H1 (cell line): ENCODE measurements around the gene TSKU. TPM values are rescaled to one million over a fixed set of nuclear protein-coding genes. Genes with fewer than 3 reads are reported as not detected.
A peak's percentile ranks its signal among the peaks of the same experiment; 100 is the strongest.

Source experiments
- CTCF ChIA-PET: fragments of 300-600 bp; sonication (Branson Sonifier 250); formaldehyde crosslinking; loops from one replicate; lab custom pipeline; 2021; ENCODE audit not compliant: partially characterized antibody; lab: Charles Lee
- POLR2A ChIA-PET: fragments of 300-600 bp; sonication (Branson Sonifier 250); formaldehyde crosslinking; loops from one replicate; lab custom pipeline; 2021; ENCODE audit warnings: inconsistent platforms; ENCODE audit not compliant: partially characterized antibody; lab: Charles Lee
- DNase-seq, 2 experiments: peaks; one replicate each; pipeline versions ENCODE4 v3.0.0 to v3.0.0-alpha.2; 2010 to 2022; ENCODE audit warnings: low spot score in 2 of 2, low read depth in 1 of 2, mixed read lengths in 1 of 2
- FAIRE-seq: peaks from 2 replicates; lab custom pipeline; 2011; peaks lifted over from hg19 to GRCh38; lab: Jason Lieb, UNC
- H2AFZ ChIP-seq: 2 replicates; pipeline ENCODE4 v1.8.1; 2012; ENCODE audit warnings: low read length, inconsistent platforms
- H2AK5ac ChIP-seq: 2 replicates; pipeline ENCODE4 v1.6.1; 2013; ENCODE audit warnings: low read depth, low read length
- H2BK120ac ChIP-seq: replicated peaks from 2 replicates; pipeline ENCODE3; 2013; ENCODE audit warnings: low read depth, low read length, inconsistent platforms
- H2BK12ac ChIP-seq: 2 replicates; pipeline ENCODE4 v1.6.1; 2013; ENCODE audit warnings: low read depth, low read length
- H2BK15ac ChIP-seq: 2 replicates; pipeline ENCODE4 v1.6.1; 2013; ENCODE audit warnings: low read length
- H2BK20ac ChIP-seq: 2 replicates; pipeline ENCODE4 v1.6.1; 2013; ENCODE audit warnings: low read length
- H2BK5ac ChIP-seq: 2 replicates; pipeline ENCODE4 v1.6.1; 2013; ENCODE audit warnings: low read depth, low read length
- H3K14ac ChIP-seq: 2 replicates; pipeline ENCODE4 v1.6.1; 2013; ENCODE audit warnings: inconsistent platforms; ENCODE audit not compliant: insufficient read length
- H3K18ac ChIP-seq: 2 replicates; pipeline ENCODE4 v1.6.1; 2013; ENCODE audit warnings: low read length; ENCODE audit errors: extremely low read depth
- H3K23ac ChIP-seq: 2 replicates; pipeline ENCODE4 v1.6.1; 2013; ENCODE audit warnings: inconsistent platforms; ENCODE audit not compliant: insufficient read length
- H3K23me2 ChIP-seq: 2 replicates; pipeline ENCODE4 v1.6.1; 2013; ENCODE audit warnings: low read depth, low read length
- H3K27ac ChIP-seq: 2 replicates; pipeline ENCODE4 v1.6.1; 2011; ENCODE audit warnings: low read depth, low read length, inconsistent platforms
- H3K27me3 ChIP-seq, 4 experiments: replicated peaks in 1 of 4; 1 replicate in 1 of 4; 2 replicates in 3 of 4; pipeline versions ENCODE4 v1.6.1 to v1.8.1; 2011 to 2013; ENCODE audit warnings: low read length in 3 of 4, mild to moderate bottlenecking in 3 of 4, inconsistent platforms in 2 of 4, mixed read lengths in 2 of 4, moderate library complexity in 1 of 4; ENCODE audit not compliant: control insufficient read depth in 3 of 4, insufficient read depth in 3 of 4; ENCODE audit errors: extremely low read depth in 1 of 4
- H3K36me3 ChIP-seq, 4 experiments: 2 replicates each; pipeline versions ENCODE4 v1.6.1 to v1.8.1; 2011 to 2013; ENCODE audit warnings: mild to moderate bottlenecking in 4 of 4, low read length in 3 of 4, moderate library complexity in 2 of 4, control low read depth in 1 of 4, inconsistent platforms in 1 of 4; ENCODE audit not compliant: insufficient read depth in 4 of 4, control insufficient read depth in 2 of 4
- H3K4ac ChIP-seq: replicated peaks from 2 replicates; pipeline ENCODE3; 2013; ENCODE audit warnings: low read length, low read depth, mixed read lengths, inconsistent platforms; ENCODE audit not compliant: insufficient read length
- H3K4me1 ChIP-seq, 4 experiments: replicated peaks in 1 of 4; 1 replicate in 1 of 4; 2 replicates in 3 of 4; pipeline versions ENCODE4 v1.6.1 to v1.8.1; 2011 to 2013; ENCODE audit warnings: low read length in 3 of 4, inconsistent platforms in 2 of 4, mixed read lengths in 1 of 4; ENCODE audit not compliant: insufficient read depth in 4 of 4, control insufficient read depth in 3 of 4
- H3K4me2 ChIP-seq, 2 experiments: 2 replicates each; pipeline versions ENCODE4 v1.6.1 to v1.8.1; 2011 to 2013; ENCODE audit warnings: low read depth in 2 of 2, low read length in 2 of 2, control low read depth in 1 of 2, inconsistent platforms in 1 of 2, mild to moderate bottlenecking in 1 of 2; ENCODE audit not compliant: insufficient read depth in 1 of 2
- H3K4me3 ChIP-seq, 4 experiments: fragments of 200-600, 300-600 bp in 1 of 4; sonication (generic), shearing (Covaris generic), sonication (Bioruptor Twin) in 1 of 4; 2 replicates each; pipeline versions ENCODE4 v1.5.1 to v1.8.1; 2011 to 2016; ENCODE audit warnings: low read length in 4 of 4, low read depth in 3 of 4, control low read depth in 2 of 4, inconsistent platforms in 2 of 4, mild to moderate bottlenecking in 2 of 4, mixed read lengths in 1 of 4, moderate library complexity in 1 of 4; ENCODE audit not compliant: insufficient read depth in 2 of 4; ENCODE audit errors: extremely low read depth in 1 of 4
- H3K56ac ChIP-seq: replicated peaks from 2 replicates; pipeline ENCODE3; 2013; ENCODE audit warnings: low read depth, mild to moderate bottlenecking, mixed read lengths, low read length, inconsistent platforms; ENCODE audit not compliant: insufficient read length
- H3K79me1 ChIP-seq: 2 replicates; pipeline ENCODE4 v1.6.1; 2013; ENCODE audit warnings: low read depth, low read length, control low read depth
- H3K79me2 ChIP-seq, 2 experiments: 2 replicates each; pipeline versions ENCODE4 v1.6.1 to v1.8.1; 2012 to 2013; ENCODE audit warnings: low read length in 2 of 2, mild to moderate bottlenecking in 2 of 2, inconsistent platforms in 1 of 2; ENCODE audit not compliant: insufficient read depth in 2 of 2, control insufficient read depth in 1 of 2
- H3K9ac ChIP-seq, 4 experiments: replicated peaks in 1 of 4; 1 replicate in 1 of 4; 2 replicates in 3 of 4; pipeline versions ENCODE4 v1.6.1 to v1.8.1; 2011 to 2013; ENCODE audit warnings: low read depth in 3 of 4, low read length in 3 of 4, control low read depth in 2 of 4, mild to moderate bottlenecking in 2 of 4, moderate library complexity in 2 of 4, inconsistent platforms in 1 of 4; ENCODE audit errors: extremely low read depth in 1 of 4
- H3K9me3 ChIP-seq, 2 experiments: 2 replicates each; pipeline versions ENCODE4 v1.6.1 to v1.8.1; 2012 to 2013; ENCODE audit warnings: mild to moderate bottlenecking in 2 of 2, moderate library complexity in 2 of 2, control low read depth in 1 of 2, inconsistent platforms in 1 of 2, low read depth in 1 of 2, low read length in 1 of 2, mixed read lengths in 1 of 2; ENCODE audit not compliant: insufficient read depth in 2 of 2
- H4K20me1 ChIP-seq, 2 experiments: replicated peaks in 1 of 2; 2 replicates each; pipeline versions ENCODE3 to v1.8.1; 2011 to 2013; ENCODE audit warnings: inconsistent platforms in 2 of 2, low read length in 2 of 2, mild to moderate bottlenecking in 1 of 2; ENCODE audit not compliant: insufficient read depth in 2 of 2, control insufficient read depth in 1 of 2
- H4K5ac ChIP-seq: 2 replicates; pipeline ENCODE4 v1.6.1; 2013; ENCODE audit warnings: low read length, low read depth, mixed read lengths, inconsistent platforms; ENCODE audit not compliant: insufficient read length
- H4K8ac ChIP-seq: 2 replicates; pipeline ENCODE4 v1.8.0; 2013; ENCODE audit warnings: mild to moderate bottlenecking, moderate library complexity, low read length, inconsistent platforms; ENCODE audit not compliant: insufficient read depth; ENCODE audit errors: extremely low read depth
- H4K91ac ChIP-seq: replicated peaks from 2 replicates; pipeline ENCODE3; 2013; ENCODE audit warnings: low read length, mixed read lengths, inconsistent platforms; ENCODE audit not compliant: insufficient read length
- EGR1 ChIP-seq: IDR thresholded peaks from 2 replicates; pipeline ENCODE4 v1.6.1; 2011; ENCODE audit warnings: low read depth, low read length, borderline replicate concordance
- SUZ12 ChIP-seq: fragments of 200-600 bp; sonication (generic); IDR thresholded peaks from 2 replicates; pipeline ENCODE4 v1.6.1; 2012; ENCODE audit warnings: mild to moderate bottlenecking, inconsistent platforms, low read length, moderate library complexity, mixed read lengths
- WGBS, 2 experiments: shearing (Covaris generic) in 1 of 2; methylation state at CpG; one replicate each; pipeline versions ENCODE4 v1.1.6 to v1.1.7; 2013 to 2015; ENCODE audit warnings: low lambda C conversion rate in 2 of 2, mixed read lengths in 2 of 2, inconsistent platforms in 1 of 2, low coverage in 1 of 2, missing lambda C conversion rate in 1 of 2; ENCODE audit not compliant: insufficient replicate concordance in 2 of 2, insufficient coverage in 1 of 2, insufficient read length in 1 of 2; ENCODE audit errors: extremely low coverage in 1 of 2, missing lambda C conversion rate in 1 of 2; 5-methylcytosine and 5-hydroxymethylcytosine counted together
- polyA plus RNA-seq, 7 experiments: library from polyadenylated mRNA; depleted of rRNA in 3 of 7; stranded (reverse) in 5 of 7; unstranded in 2 of 7; fragments of >200 nt in 5 of 7; fragments of 200-250 nt in 2 of 7; gene quantifications; 1 replicate in 5 of 7; 2 replicates in 1 of 7; 4 replicates in 1 of 7; pipeline versions ENCODE4 v1.2.1 to v1.2.3, GENCODE V29; 2011 to 2013; ENCODE audit warnings: missing spikeins in 2 of 7, mixed read lengths in 2 of 7
- total RNA-seq: library from RNA; stranded (reverse); fragmentation: NEBNext Ultra II Directional; extraction: Animal tissue kit (Norgen Biotek cat#: 25700); gene quantifications from 2 replicates; pipeline ENCODE4 v1.2.1, GENCODE V29; 2021

Gene TSKU
- total and polyA plus RNA-seq, 2 of the 8 experiments (the other 6 are each of a cell fraction or from before 2014, with no cell fraction given) = 22.8 to 28.4 TPM

DNA sequence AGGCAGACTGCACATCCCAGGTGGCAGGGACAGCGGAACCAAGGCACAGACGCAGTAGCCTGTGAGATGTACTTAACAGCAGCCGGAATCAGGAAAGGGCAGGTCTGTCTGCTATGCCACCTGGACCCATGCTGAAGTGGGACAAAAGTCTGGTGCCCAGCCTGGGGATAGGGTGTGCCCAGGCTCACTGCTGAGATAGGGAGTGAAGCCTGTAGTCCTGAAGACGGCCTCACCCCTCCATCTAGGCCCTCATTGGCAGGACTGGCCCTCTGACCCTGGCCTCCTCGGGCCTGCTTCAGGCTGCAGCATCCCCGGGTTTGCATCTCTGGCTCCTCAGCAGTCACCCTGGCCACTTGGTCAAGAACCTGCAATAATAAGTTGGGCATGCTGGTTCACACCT lies 32.4 kb upstream of the TSKU start:
- no peaks in the 10 kb centered on the region for H3K36me3 ChIP-seq
- no peak overlapping the region for H3K9ac ChIP-seq
- no peak overlapping the region for H2BK12ac ChIP-seq
- H3K18ac ChIP-seq = no peak overlapping the region
- H2BK120ac ChIP-seq = no peak overlapping the region
- H3K4me2 ChIP-seq = no peak overlapping the region
- H3K56ac ChIP-seq = no peak overlapping the region
- H2AFZ ChIP-seq = no peak overlapping the region
- H4K91ac ChIP-seq = peak overlapping the region; percentile 16
- WGBS, 2 experiments = 91% methylated on average over 6 of the region's 6 CpGs; no CpG with 5 or more reads in 1 of the 2 experiments
- peak overlapping the region; percentile 53; the same call in 1 of the 2 replicates for H2BK15ac ChIP-seq
- no peak overlapping the region for H2AK5ac ChIP-seq
- H4K5ac ChIP-seq = no peak overlapping the region
- POLR2A ChIA-PET = no interaction called here
- DNase-seq (no peak), FAIRE-seq (no peak)
- no peak overlapping the region for H3K14ac ChIP-seq
- H3K23ac ChIP-seq = no peak overlapping the region
- peak overlapping the region; percentile 23 for H3K4ac ChIP-seq
- H3K27ac ChIP-seq = no peak overlapping the region
- TF ChIP-seq SUZ12 (no peak), EGR1 (no peak)
- no peak overlapping the region for H2BK5ac ChIP-seq
- H3K9me3 ChIP-seq = no peaks in the 10 kb centered on the region
- CTCF ChIA-PET = interaction anchor here (1.5 kb wide), 1 partner anchor 11 kb away, joined by 6 read pairs; no protein-coding TSS in a partner anchor
- H3K27me3 ChIP-seq = no peaks in the 10 kb centered on the region
- peak overlapping the region; percentile 69; the same call in 1 of the 2 replicates for H4K8ac ChIP-seq
- H4K20me1 ChIP-seq = no peaks in the 10 kb centered on the region
- H3K79me1 ChIP-seq = no peaks in the 10 kb centered on the region
- peaks cover 0 to 14% (median 5%) of the 10 kb centered on the region in 4 experiments; a peak in 6 of 7 replicates for H3K4me1 ChIP-seq
- no peaks in the 10 kb centered on the region for H3K23me2 ChIP-seq
- no peaks in the 10 kb centered on the region for H3K79me2 ChIP-seq
- no peak overlapping the region for H3K4me3 ChIP-seq
- no peak overlapping the region for H2BK20ac ChIP-seq
